GM23338 (cell line): Measurements from ENCODE around the gene SLC2A9. TPM values are rescaled to one million over a fixed set of nuclear protein-coding genes. Genes with fewer than 3 reads are reported as not detected.

Experiments
- ATAC-seq: fragments of 200-7000 bp; cut with Tn5 transposase; 3 replicates; pipeline ENCODE4 v1.9.1; 2020
- DNase-seq: peaks from one replicate; pipeline ENCODE4 v3.0.0-alpha.2; 2015; ENCODE audit warnings: low spot score
- H2AFZ ChIP-seq: fragments of 200-600 bp; sonication (generic); 2 replicates; pipeline ENCODE4 v1.8.0; 2016; ENCODE audit warnings: antibody characterized with exemption, mild to moderate bottlenecking, moderate library complexity
- H3F3A ChIP-seq: fragments of 200-600 bp; sonication (generic); replicated peaks from 2 replicates; pipeline ENCODE4 v1.8.0; 2017; ENCODE audit warnings: antibody characterized with exemption, mixed run types, low read depth
- H3K27ac ChIP-seq: fragments of 200-600 bp; sonication (generic); 2 replicates; pipeline ENCODE4 v1.6.1; 2016; ENCODE audit warnings: low read depth
- H3K27me3 ChIP-seq: fragments of 200-600 bp; sonication (generic); 2 replicates; pipeline ENCODE4 v1.8.0; 2016; ENCODE audit warnings: mild to moderate bottlenecking, mixed run types, moderate library complexity; ENCODE audit not compliant: insufficient read depth
- H3K36me3 ChIP-seq: fragments of 200-600 bp; sonication (generic); 2 replicates; pipeline ENCODE4 v1.8.0; 2016; ENCODE audit warnings: mild to moderate bottlenecking; ENCODE audit not compliant: insufficient read depth
- H3K4me1 ChIP-seq: fragments of 200-600 bp; sonication (generic); 2 replicates; pipeline ENCODE4 v1.8.0; 2016; ENCODE audit warnings: mild to moderate bottlenecking, moderate library complexity; ENCODE audit not compliant: insufficient read depth
- H3K4me2 ChIP-seq: fragments of 200-600 bp; sonication (generic); 2 replicates; pipeline ENCODE4 v1.7.1; 2017; ENCODE audit warnings: mixed run types
- H3K4me3 ChIP-seq: fragments of 200-600 bp; sonication (generic); 2 replicates; pipeline ENCODE4 v1.6.1; 2016; ENCODE audit warnings: mixed run types
- H3K79me2 ChIP-seq: fragments of 200-600 bp; sonication (generic); replicated peaks from 2 replicates; pipeline ENCODE4 v1.8.0; 2017; ENCODE audit warnings: mild to moderate bottlenecking; ENCODE audit not compliant: insufficient read depth
- H3K9me2 ChIP-seq: fragments of 200-600 bp; sonication (generic); 2 replicates; pipeline ENCODE4 v1.8.0; 2017; ENCODE audit not compliant: insufficient read depth
- H4K20me1 ChIP-seq: fragments of 200-600 bp; sonication (generic); replicated peaks from 2 replicates; pipeline ENCODE4 v1.8.0; 2017; ENCODE audit warnings: mild to moderate bottlenecking; ENCODE audit not compliant: insufficient read depth
- H3K27ac Mint-ChIP-seq: 2 replicates; pipeline ENCODE4 v1.8.0; 2020; ENCODE audit warnings: inconsistent platforms, mild to moderate bottlenecking, moderate library complexity, mixed read lengths
- H3K27me3 Mint-ChIP-seq: 3 replicates; pipeline ENCODE4 v1.8.0; 2022; ENCODE audit warnings: low read depth, mild to moderate bottlenecking, moderate library complexity, mixed read lengths, inconsistent platforms; ENCODE audit not compliant: insufficient read depth, poor library complexity
- H3K36me3 Mint-ChIP-seq: 3 replicates; pipeline ENCODE4 v1.8.0; 2021; ENCODE audit warnings: low read depth, mild to moderate bottlenecking, inconsistent platforms, moderate library complexity, mixed read lengths
- H3K4me1 Mint-ChIP-seq: 3 replicates; pipeline ENCODE4 v1.8.0; 2020; ENCODE audit warnings: mild to moderate bottlenecking, inconsistent platforms, mixed read lengths
- H3K4me3 Mint-ChIP-seq: 3 replicates; pipeline ENCODE4 v1.8.0; 2021; ENCODE audit warnings: moderate library complexity, mild to moderate bottlenecking, inconsistent platforms, mixed read lengths
- H3K9me3 Mint-ChIP-seq: 3 replicates; pipeline ENCODE4 v1.8.0; 2020; ENCODE audit warnings: moderate library complexity, mild to moderate bottlenecking, inconsistent platforms, mixed read lengths
- CREB1 ChIP-seq: fragments of 250-450 bp; sonication (Bioruptor Pico); IDR thresholded peaks from 2 replicates; pipeline ENCODE4 v1.5.0; 2020; ENCODE audit warnings: low read depth, mild to moderate bottlenecking, moderate library complexity
- EZH2phosphoT487 ChIP-seq: fragments of 200-600 bp; sonication (generic); IDR thresholded peaks from one replicate; pipeline ENCODE4 v1.8.1; 2018; ENCODE audit warnings: antibody characterized with exemption; ENCODE audit not compliant: unreplicated experiment
- JUNB ChIP-seq: IDR thresholded peaks from one replicate; pipeline ENCODE4 v1.6.1; 2016; ENCODE audit warnings: antibody characterized with exemption; ENCODE audit not compliant: unreplicated experiment
- NANOG ChIP-seq: IDR thresholded peaks from 2 replicates; pipeline ENCODE4 v1.6.1; 2016; ENCODE audit warnings: antibody characterized with exemption, borderline replicate concordance
- POLR2AphosphoS5 ChIP-seq: IDR thresholded peaks from 2 replicates; pipeline ENCODE4 v1.6.1; 2016; ENCODE audit warnings: antibody characterized with exemption, low read depth
- STAT1 ChIP-seq: IDR thresholded peaks from one replicate; pipeline ENCODE4 v1.6.1; 2016; ENCODE audit warnings: antibody characterized with exemption; ENCODE audit not compliant: unreplicated experiment
- ZNF114 ChIP-seq: fragments of 250-450 bp; sonication (Bioruptor Pico); IDR thresholded peaks from 2 replicates; pipeline ENCODE4 v1.5.0; 2020; ENCODE audit warnings: mild to moderate bottlenecking, moderate library complexity
- ZNF331 ChIP-seq: fragments of 250-450 bp; sonication (Bioruptor Pico); IDR thresholded peaks from 2 replicates; pipeline ENCODE4 v1.5.0; 2020; ENCODE audit warnings: low read depth, mild to moderate bottlenecking, moderate library complexity
- polyA plus RNA-seq: library from polyadenylated mRNA; unstranded; fragments of >200 nt; fragmentation: Nextera tagmentation; extraction: Ambion mirVana; gene quantifications from 2 replicates; pipeline ENCODE4 v1.2.1, GENCODE V29; 2016
- total RNA-seq: library from RNA; depleted of rRNA; stranded (reverse); fragments of >200 nt; shearing (Covaris generic); gene quantifications from 2 replicates; pipeline ENCODE4 v1.2.3, GENCODE V29; 2014
- TF ChIP-seq, protein P1 (sequence below): fragments of 250-450 bp; sonication (Bioruptor Pico); IDR thresholded peaks from 2 replicates; pipeline ENCODE4 v1.5.0; 2020; ENCODE audit warnings: mild to moderate bottlenecking, moderate library complexity
- TF ChIP-seq, protein P2 (sequence below), 2 experiments: fragments of 200-600 bp in 1 of 2; sonication (generic) in 1 of 2; conservative IDR thresholded peaks; 2 replicates each; pipeline versions ENCODE4 v1.5.1 to v1.6.1; 2016 to 2017; ENCODE audit warnings: antibody characterized with exemption in 2 of 2, low read depth in 2 of 2, mild to moderate bottlenecking in 2 of 2, moderate library complexity in 1 of 2

Gene SLC2A9
- total and polyA plus RNA-seq, 2 experiments from 2014 or later = 0.21 to 0.40 TPM

DNA sequence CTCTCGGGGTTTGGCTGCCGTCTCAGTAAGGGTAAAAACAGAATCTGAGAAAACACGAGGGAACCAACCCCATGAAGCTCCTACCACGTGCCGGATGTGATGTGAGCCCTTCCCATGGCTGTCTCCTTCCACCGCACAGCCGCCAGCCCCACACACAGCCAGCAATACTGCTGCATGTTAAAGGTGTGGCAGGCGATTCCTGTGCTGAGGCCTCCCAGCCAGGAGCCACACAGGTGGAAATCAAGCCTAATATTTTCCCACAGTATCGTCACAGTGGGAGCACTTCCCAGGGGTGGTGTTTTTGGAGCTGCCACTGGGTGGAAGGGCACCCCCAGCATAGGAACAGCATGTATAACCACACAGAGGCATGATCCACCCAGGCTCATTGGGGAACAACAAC is 77.5 kb downstream of the SLC2A9 start:
- Histone ChIP-seq H3F3A (no peaks in the 10 kb centered on the region), H3K4me2 (no peak overlapping the region), H3K79me2 (no peaks in the 10 kb centered on the region), H3K27ac (no peak overlapping the region), H4K20me1 (no peaks in the 10 kb centered on the region), H2AFZ (no peak overlapping the region), H3K9me2 (no peaks in the 10 kb centered on the region), H3K36me3 (no peaks in the 10 kb centered on the region), H3K27me3 (no peaks in the 10 kb centered on the region), H3K4me3 (no peak overlapping the region), H3K4me1 (peaks cover 12% of the 10 kb centered on the region)
- ATAC-seq = no peak
- Mint-ChIP-seq H3K27me3 (peaks cover 8% of the 10 kb centered on the region), H3K4me1 (peaks cover 21% of the 10 kb centered on the region), H3K27ac (no peak overlapping the region), H3K9me3 (no peaks in the 10 kb centered on the region), H3K4me3 (no peak overlapping the region), H3K36me3 (no peaks in the 10 kb centered on the region)
- TF ChIP-seq ZNF114 (CRISPR knock-in tag) (no peak), STAT1 (no peak), NANOG (no peak), CREB1 (CRISPR knock-in tag) (no peak), EZH2phosphoT487 (no peak), POLR2AphosphoS5 (no peak), ZNF331 (CRISPR knock-in tag) (no peak), JUNB (no peak)
- TF ChIP-seq, protein P1, sequence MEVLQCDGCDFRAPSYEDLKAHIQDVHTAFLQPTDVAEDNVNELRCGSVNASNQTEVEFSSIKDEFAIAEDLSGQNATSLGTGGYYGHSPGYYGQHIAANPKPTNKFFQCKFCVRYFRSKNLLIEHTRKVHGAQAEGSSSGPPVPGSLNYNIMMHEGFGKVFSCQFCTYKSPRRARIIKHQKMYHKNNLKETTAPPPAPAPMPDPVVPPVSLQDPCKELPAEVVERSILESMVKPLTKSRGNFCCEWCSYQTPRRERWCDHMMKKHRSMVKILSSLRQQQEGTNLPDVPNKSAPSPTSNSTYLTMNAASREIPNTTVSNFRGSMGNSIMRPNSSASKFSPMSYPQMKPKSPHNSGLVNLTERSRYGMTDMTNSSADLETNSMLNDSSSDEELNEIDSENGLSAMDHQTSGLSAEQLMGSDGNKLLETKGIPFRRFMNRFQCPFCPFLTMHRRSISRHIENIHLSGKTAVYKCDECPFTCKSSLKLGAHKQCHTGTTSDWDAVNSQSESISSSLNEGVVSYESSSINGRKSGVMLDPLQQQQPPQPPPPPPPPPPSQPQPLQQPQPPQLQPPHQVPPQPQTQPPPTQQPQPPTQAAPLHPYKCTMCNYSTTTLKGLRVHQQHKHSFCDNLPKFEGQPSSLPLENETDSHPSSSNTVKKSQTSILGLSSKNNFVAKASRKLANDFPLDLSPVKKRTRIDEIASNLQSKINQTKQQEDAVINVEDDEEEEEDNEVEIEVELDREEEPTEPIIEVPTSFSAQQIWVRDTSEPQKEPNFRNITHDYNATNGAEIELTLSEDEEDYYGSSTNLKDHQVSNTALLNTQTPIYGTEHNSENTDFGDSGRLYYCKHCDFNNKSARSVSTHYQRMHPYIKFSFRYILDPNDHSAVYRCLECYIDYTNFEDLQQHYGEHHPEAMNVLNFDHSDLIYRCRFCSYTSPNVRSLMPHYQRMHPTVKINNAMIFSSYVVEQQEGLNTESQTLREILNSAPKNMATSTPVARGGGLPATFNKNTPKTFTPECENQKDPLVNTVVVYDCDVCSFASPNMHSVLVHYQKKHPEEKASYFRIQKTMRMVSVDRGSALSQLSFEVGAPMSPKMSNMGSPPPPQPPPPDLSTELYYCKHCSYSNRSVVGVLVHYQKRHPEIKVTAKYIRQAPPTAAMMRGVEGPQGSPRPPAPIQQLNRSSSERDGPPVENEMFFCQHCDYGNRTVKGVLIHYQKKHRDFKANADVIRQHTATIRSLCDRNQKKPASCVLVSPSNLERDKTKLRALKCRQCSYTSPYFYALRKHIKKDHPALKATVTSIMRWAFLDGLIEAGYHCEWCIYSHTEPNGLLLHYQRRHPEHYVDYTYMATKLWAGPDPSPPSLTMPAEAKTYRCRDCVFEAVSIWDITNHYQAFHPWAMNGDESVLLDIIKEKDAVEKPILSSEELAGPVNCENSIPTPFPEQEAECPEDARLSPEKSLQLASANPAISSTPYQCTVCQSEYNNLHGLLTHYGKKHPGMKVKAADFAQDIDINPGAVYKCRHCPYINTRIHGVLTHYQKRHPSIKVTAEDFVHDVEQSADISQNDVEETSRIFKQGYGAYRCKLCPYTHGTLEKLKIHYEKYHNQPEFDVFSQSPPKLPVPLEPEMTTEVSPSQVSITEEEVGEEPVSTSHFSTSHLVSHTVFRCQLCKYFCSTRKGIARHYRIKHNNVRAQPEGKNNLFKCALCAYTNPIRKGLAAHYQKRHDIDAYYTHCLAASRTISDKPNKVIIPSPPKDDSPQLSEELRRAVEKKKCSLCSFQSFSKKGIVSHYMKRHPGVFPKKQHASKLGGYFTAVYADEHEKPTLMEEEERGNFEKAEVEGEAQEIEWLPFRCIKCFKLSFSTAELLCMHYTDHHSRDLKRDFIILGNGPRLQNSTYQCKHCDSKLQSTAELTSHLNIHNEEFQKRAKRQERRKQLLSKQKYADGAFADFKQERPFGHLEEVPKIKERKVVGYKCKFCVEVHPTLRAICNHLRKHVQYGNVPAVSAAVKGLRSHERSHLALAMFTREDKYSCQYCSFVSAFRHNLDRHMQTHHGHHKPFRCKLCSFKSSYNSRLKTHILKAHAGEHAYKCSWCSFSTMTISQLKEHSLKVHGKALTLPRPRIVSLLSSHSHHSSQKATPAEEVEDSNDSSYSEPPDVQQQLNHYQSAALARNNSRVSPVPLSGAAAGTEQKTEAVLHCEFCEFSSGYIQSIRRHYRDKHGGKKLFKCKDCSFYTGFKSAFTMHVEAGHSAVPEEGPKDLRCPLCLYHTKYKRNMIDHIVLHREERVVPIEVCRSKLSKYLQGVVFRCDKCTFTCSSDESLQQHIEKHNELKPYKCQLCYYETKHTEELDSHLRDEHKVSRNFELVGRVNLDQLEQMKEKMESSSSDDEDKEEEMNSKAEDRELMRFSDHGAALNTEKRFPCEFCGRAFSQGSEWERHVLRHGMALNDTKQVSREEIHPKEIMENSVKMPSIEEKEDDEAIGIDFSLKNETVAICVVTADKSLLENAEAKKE (CRISPR knock-in tag) = no peak
- TF ChIP-seq, protein P2, sequence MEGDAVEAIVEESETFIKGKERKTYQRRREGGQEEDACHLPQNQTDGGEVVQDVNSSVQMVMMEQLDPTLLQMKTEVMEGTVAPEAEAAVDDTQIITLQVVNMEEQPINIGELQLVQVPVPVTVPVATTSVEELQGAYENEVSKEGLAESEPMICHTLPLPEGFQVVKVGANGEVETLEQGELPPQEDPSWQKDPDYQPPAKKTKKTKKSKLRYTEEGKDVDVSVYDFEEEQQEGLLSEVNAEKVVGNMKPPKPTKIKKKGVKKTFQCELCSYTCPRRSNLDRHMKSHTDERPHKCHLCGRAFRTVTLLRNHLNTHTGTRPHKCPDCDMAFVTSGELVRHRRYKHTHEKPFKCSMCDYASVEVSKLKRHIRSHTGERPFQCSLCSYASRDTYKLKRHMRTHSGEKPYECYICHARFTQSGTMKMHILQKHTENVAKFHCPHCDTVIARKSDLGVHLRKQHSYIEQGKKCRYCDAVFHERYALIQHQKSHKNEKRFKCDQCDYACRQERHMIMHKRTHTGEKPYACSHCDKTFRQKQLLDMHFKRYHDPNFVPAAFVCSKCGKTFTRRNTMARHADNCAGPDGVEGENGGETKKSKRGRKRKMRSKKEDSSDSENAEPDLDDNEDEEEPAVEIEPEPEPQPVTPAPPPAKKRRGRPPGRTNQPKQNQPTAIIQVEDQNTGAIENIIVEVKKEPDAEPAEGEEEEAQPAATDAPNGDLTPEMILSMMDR (conservative IDR thresholded peaks at IDR 0.05; ENCODE audit: low read depth in 2 of 2) = no peak
- no peak for DNase-seq
